ENCODE measurements around the gene NUP85. TPM values are rescaled to one million over a fixed set of nuclear protein-coding genes. Genes with fewer than 3 reads are reported as not detected.

NUP85 gene
- total and polyA plus RNA-seq, 2 donors (not counting 3 experiments of a cell fraction or from before 2014, with no cell fraction given): 105 to 120 TPM

DNA sequence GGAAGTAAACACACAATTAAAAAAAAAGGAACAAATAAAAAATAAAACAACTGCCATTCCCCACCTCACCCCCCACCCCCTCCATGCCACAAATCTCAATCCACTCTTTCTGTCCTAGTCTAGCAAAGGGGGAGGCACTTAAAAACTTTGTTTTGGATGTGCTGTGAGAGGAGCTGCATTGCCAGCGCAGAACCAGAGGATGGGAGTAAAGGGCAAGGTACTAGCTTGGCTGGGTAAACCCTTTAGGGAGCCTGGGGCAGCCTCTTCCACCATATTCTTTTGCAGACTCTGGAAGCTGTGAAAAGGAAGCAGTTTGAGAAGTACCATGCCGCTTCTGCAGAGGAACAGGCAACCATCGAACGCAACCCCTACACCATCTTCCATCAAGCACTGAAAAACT lies 57.6 kb downstream of the NUP85 start:
- DNase-seq (ENCODE audit: low read depth, low spot score) (no peak), FAIRE-seq (no peak)
- Histone ChIP-seq H4K20me1 (replicated peaks; ENCODE audit: control insufficient read depth, extremely low read depth, insufficient read depth, low read length) (no peaks in the 10 kb centered on the region), H3K9ac (replicated peaks; ENCODE audit: extremely low read depth, insufficient read depth, low read length) (no peak overlapping the region), H3K27me3 (ENCODE audit: control insufficient read depth in 2 of 2, insufficient read depth in 2 of 2, low read length in 2 of 2) (no peaks in the 10 kb centered on the region), H3K27ac (ENCODE audit: insufficient read depth, low read depth, low read length) (no peak overlapping the region), H3K4me3 (replicated peaks in 1 of 3; ENCODE audit: insufficient read depth in 1 of 3, low read depth in 1 of 3, low read length in 3 of 3) (no peak overlapping the region), H3K9me3 (replicated peaks; ENCODE audit: control insufficient read depth, insufficient read depth, low read length) (no peaks in the 10 kb centered on the region), H3K4me1 (ENCODE audit: control insufficient read depth, extremely low read depth, insufficient read depth, low read length) (peaks cover 42% of the 10 kb centered on the region), H3K79me2 (ENCODE audit: control insufficient read depth, insufficient read depth, low read length) (peaks cover 45% of the 10 kb centered on the region), H2AFZ (ENCODE audit: low read depth, low read length) (no peak overlapping the region), H3K9me1 (replicated peaks; ENCODE audit: control insufficient read depth, extremely low read depth, insufficient read depth, low read length) (no peaks in the 10 kb centered on the region), H3K4me2 (ENCODE audit: insufficient read depth, low read length) (no peak overlapping the region), H3K36me3 (ENCODE audit: control insufficient read depth in 2 of 2, extremely low read depth in 1 of 2, insufficient read depth in 2 of 2, low read length in 2 of 2) (peaks cover 3 to 13% of the 10 kb centered on the region in 2 experiments)
- POLR2A ChIA-PET: interaction anchor here (3.2 kb wide), 1 partner anchor 7 kb away, joined by 23 read pairs; the partner anchor contains the start of gene MIF4GD
- TF ChIP-seq GATA2 (IDR thresholded peaks at IDR 0.05; ENCODE audit: insufficient read depth, insufficient read length, low read depth, low read length): no peak
- no peak for TF ChIP-seq FOS (IDR thresholded peaks at IDR 0.05; ENCODE audit: borderline replicate concordance, insufficient read depth, low read length)
- TF ChIP-seq POLR2AphosphoS5 (IDR thresholded peaks at IDR 0.05; ENCODE audit: insufficient read depth, low read depth, low read length): no peak
- TF ChIP-seq MYC (IDR thresholded peaks at IDR 0.05; ENCODE audit: low read depth, low read length): no peak
- TF ChIP-seq, protein P1, sequence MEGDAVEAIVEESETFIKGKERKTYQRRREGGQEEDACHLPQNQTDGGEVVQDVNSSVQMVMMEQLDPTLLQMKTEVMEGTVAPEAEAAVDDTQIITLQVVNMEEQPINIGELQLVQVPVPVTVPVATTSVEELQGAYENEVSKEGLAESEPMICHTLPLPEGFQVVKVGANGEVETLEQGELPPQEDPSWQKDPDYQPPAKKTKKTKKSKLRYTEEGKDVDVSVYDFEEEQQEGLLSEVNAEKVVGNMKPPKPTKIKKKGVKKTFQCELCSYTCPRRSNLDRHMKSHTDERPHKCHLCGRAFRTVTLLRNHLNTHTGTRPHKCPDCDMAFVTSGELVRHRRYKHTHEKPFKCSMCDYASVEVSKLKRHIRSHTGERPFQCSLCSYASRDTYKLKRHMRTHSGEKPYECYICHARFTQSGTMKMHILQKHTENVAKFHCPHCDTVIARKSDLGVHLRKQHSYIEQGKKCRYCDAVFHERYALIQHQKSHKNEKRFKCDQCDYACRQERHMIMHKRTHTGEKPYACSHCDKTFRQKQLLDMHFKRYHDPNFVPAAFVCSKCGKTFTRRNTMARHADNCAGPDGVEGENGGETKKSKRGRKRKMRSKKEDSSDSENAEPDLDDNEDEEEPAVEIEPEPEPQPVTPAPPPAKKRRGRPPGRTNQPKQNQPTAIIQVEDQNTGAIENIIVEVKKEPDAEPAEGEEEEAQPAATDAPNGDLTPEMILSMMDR (IDR thresholded peaks at IDR 0.05; ENCODE audit: extremely low read depth in 1 of 2, insufficient read depth in 1 of 2, low read depth in 1 of 2, low read length in 2 of 2): no peak
- TF ChIP-seq POLR2A (IDR thresholded peaks at IDR 0.05; ENCODE audit: low read depth, low read length): no peak
- TF ChIP-seq, protein P2, sequence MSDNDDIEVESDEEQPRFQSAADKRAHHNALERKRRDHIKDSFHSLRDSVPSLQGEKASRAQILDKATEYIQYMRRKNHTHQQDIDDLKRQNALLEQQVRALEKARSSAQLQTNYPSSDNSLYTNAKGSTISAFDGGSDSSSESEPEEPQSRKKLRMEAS (IDR thresholded peaks at IDR 0.05; ENCODE audit: insufficient read depth, insufficient read length): no peak
- CTCF ChIA-PET: interaction anchor here (3.1 to 4.5 kb wide), 3 partner anchors 8 to 149 kb away, joined by 17 to 80 read pairs (median 21); partner anchors contain the start of gene MIF4GD
- intact Hi-C loops (cut with micrococcal nuclease) (no loop called here), dilution Hi-C loops (cut with MboI; ENCODE audit: extremely low pct_ligation_motif_present, low sequenced_read_pairs) (no loop called here)
- no TSS peak for BruUV-seq (replicated peaks)
